ENCODE data around the gene CALD1.

GRCh38 chr7:134938141-134938540 is 158.7 kb downstream of the CALD1 start:
- TF ChIP-seq CTCF (IDR thresholded peaks at IDR 0.05; ENCODE audit: low read depth, low read length, poor library complexity, severe bottlenecking) (no peak), EZH2phosphoT487 (IDR thresholded peaks at IDR 0.05; ENCODE audit: borderline replicate concordance, low read length) (no peak)
